Naive thymus-derived CD8-positive, alpha-beta T cell (primary cell): ENCODE measurements around the gene PPM1J. TPM values are rescaled to one million over a fixed set of nuclear protein-coding genes. Genes with fewer than 3 reads are reported as not detected.

Source experiments
- ATAC-seq, 2 donors: fragments of 150-1000 bp; cut with Tn5 transposase in 1 of 2; sonication (Bioruptor Pico), chemical (Tn5 transposase) in 1 of 2; 1 replicate in 1 of 2; 2 replicates in 1 of 2; pipeline ENCODE4 v1.10.0; 2021; ENCODE audit warnings: mild to moderate bottlenecking in 2 of 2, moderate library complexity in 2 of 2
- POLR2A ChIA-PET: fragments of 350-600 bp; sonication (Branson Sonifier 250); formaldehyde crosslinking; loops from one replicate; lab custom pipeline; 2021; ENCODE audit warnings: antibody characterized with exemption; lab: Charles Lee
- DNase-seq, 10 donors: peaks; one replicate each; pipeline versions ENCODE4 v3.0.0 to v3.0.0-alpha.2; 2020 to 2022
- H3K27ac Mint-ChIP-seq, 10 donors: one replicate each; pipeline ENCODE4 v1.8.0; 2020 to 2022; ENCODE audit warnings: mild to moderate bottlenecking in 10 of 10, mixed read lengths in 10 of 10, moderate library complexity in 4 of 10, inconsistent platforms in 1 of 10
- H3K27me3 Mint-ChIP-seq, 5 donors: one replicate each; pipeline ENCODE4 v1.8.0; 2021 to 2022; ENCODE audit warnings: mixed read lengths in 5 of 5
- H3K36me3 Mint-ChIP-seq, 3 donors: one replicate each; pipeline ENCODE4 v1.8.0; 2020 to 2022; ENCODE audit warnings: mixed read lengths in 3 of 3, mild to moderate bottlenecking in 2 of 3, inconsistent platforms in 1 of 3
- H3K4me1 Mint-ChIP-seq, 4 donors: one replicate each; pipeline ENCODE4 v1.8.0; 2021 to 2022; ENCODE audit warnings: mixed read lengths in 4 of 4
- H3K4me3 Mint-ChIP-seq, 10 donors: one replicate each; pipeline ENCODE4 v1.8.0; 2020 to 2022; ENCODE audit warnings: mild to moderate bottlenecking in 10 of 10, mixed read lengths in 10 of 10, moderate library complexity in 6 of 10, inconsistent platforms in 1 of 10
- H3K9me3 Mint-ChIP-seq, 9 donors: one replicate each; pipeline ENCODE4 v1.8.0; 2020 to 2022; ENCODE audit warnings: mixed read lengths in 9 of 9, mild to moderate bottlenecking in 3 of 9, inconsistent platforms in 1 of 9, moderate library complexity in 1 of 9
- polyA plus RNA-seq, 3 donors: library from polyadenylated mRNA; unstranded; fragments of 300-500 nt; fragmentation: Illumina TruSeq; gene quantifications; one replicate each; pipeline ENCODE4 v1.2.3, GENCODE V29; 2021
- total RNA-seq, 8 experiments: library from RNA in 2 of 8; stranded (reverse) in 2 of 8; gene quantifications; one replicate each; pipeline ENCODE4 v1.2.3 and lab custom pipeline; 2021 to 2026

Gene PPM1J
- total and polyA plus RNA-seq, 5 experiments from 2014 or later, result 0.44 TPM; not detected in 4

DNA sequence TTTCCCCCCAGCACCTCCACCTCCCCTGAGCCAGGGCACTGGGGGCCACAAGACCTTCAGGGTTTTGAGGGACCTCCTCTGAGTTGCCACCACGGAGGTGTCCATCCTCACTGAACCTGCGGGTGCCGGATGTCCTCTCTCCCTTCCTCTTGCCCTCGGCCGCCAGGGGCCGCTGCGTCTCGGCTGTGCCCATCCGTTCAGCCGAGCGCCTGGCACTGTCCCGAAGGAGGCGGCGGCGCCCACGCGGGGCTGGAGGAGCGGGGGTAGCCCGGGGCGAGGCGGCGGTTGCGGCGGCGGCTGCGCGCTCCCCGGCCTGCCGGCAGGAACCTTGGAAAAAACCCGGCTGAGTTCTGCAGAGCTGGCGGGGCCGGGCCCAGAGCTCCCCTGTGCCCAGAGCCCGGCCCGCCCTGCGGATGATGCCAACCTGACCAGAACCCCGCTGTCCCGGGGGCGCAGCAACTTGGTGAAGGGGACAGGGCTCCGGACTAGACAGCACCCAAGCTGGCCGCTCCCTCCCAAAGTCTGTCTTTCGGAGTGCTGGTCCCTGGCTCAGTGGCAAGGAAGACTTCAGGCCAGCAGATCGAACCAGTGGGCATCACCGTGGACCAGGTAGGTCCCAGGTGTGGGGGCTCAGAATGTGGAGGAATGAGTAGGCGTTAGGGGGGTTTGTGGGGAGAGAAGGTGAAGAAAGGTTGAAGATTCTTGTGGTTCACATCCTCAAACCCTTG, 3.7 kb upstream of the PPM1J start:
- DNase-seq (peak; percentile 45 to 82 (median 65)), ATAC-seq (peak; percentile 24 to 31)
- Mint-ChIP-seq H3K4me3 (peak overlapping the region in 1 of 10 donors; percentile 40), H3K9me3 (no peaks in the 10 kb centered on the region), H3K4me1 (peaks cover 16 to 39% (median 30%) of the 10 kb centered on the region in 4 donors), H3K27ac (peak overlapping the region in 1 of 10 donors; percentile 86), H3K36me3 (no peaks in the 10 kb centered on the region), H3K27me3 (peaks cover 7 to 30% (median 21%) of the 10 kb centered on the region in 5 donors)
- POLR2A ChIA-PET, result no interaction called here

DNA sequence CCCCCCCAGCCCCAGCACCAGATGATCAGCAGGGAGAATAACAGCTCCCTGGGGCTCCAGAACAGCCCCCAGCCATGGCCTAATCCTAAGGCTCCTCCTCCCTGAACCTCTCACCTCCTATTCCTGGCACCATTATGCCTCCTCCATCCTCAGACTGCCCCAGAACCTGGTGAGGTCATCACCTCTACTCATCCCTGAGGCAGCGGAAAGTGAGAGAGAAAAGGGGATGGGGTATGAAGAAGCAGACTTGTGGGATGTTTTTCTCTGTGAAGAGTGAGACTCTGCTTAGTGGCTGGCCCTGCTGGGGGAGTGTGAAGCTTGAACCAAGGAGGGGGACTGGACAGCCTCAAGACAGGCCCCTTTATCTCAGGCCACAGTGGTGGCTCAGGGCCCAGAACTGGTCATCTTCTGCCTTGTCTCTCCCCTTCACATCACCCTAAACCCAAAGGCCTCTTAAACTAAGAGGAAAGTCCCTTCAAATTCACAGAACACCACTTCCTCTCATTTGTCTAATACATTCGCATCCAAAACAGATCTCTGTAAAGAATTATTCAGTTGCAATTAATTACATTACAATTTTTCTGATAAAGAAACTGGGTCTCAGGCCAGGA, 2.2 kb upstream of the PPM1J start:
- Mint-ChIP-seq H3K36me3 (no peaks in the 10 kb centered on the region), H3K27ac (no peak overlapping the region), H3K27me3 (peaks cover 3 to 40% (median 14%) of the 10 kb centered on the region in 5 donors), H3K9me3 (no peaks in the 10 kb centered on the region), H3K4me3 (no peak overlapping the region), H3K4me1 (peaks cover 14 to 30% (median 24%) of the 10 kb centered on the region in 4 donors)
- DNase-seq (no peak), ATAC-seq (no peak)
- POLR2A ChIA-PET, result interaction anchor here (3.2 kb wide), 1 partner anchor 355 kb away, joined by 25 read pairs; the partner anchor contains the start of gene LRIG2

DNA sequence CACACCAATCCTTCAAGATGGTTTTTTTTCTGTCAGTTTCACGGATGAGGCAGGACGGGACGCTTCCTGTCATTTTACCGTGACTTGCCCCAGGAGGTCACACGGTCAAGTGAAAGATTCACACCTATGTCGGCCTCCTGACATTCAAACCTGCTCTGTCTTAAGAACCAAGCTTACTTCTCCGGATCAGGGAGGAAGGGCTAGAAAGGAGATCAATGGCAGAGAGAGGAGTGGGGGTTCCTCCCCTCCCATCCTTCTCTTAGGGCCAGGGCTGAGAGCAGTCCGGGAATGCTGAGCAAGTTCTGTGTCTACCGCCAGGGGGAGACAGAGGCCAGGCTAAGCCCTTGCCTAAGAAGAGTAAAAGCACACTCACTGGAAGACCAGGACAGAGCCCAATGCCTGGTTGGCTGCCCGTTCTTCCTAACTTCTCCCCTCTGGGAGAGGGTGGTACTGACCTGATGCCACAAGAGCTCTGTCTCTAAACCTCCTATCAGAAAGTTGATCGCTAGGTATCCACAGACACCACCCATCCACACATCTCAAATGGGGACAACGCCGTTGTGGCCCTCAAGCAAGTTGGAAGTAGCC, 1.1 kb upstream of the PPM1J start:
- POLR2A ChIA-PET, result interaction anchor here (0.8 to 3.2 kb wide), 7 partner anchors 12 to 1096 kb away, joined by 3 to 25 read pairs (median 6); partner anchors contain the start of genes CAPZA1, LRIG2, MOV10 and RSBN1
- Mint-ChIP-seq H3K4me3 (peak overlapping the region; percentile 84 to 95 (median 92)), H3K9me3 (no peaks in the 10 kb centered on the region), H3K36me3 (no peaks in the 10 kb centered on the region), H3K27me3 (peaks cover 2 to 45% (median 16%) of the 10 kb centered on the region in 5 donors), H3K4me1 (peaks cover 14 to 29% (median 23%) of the 10 kb centered on the region in 4 donors), H3K27ac (peak overlapping the region; percentile 23 to 94 (median 90))
- DNase-seq (peak; percentile 62 to 86 (median 76)), ATAC-seq (peak; percentile 38 to 45)

DNA sequence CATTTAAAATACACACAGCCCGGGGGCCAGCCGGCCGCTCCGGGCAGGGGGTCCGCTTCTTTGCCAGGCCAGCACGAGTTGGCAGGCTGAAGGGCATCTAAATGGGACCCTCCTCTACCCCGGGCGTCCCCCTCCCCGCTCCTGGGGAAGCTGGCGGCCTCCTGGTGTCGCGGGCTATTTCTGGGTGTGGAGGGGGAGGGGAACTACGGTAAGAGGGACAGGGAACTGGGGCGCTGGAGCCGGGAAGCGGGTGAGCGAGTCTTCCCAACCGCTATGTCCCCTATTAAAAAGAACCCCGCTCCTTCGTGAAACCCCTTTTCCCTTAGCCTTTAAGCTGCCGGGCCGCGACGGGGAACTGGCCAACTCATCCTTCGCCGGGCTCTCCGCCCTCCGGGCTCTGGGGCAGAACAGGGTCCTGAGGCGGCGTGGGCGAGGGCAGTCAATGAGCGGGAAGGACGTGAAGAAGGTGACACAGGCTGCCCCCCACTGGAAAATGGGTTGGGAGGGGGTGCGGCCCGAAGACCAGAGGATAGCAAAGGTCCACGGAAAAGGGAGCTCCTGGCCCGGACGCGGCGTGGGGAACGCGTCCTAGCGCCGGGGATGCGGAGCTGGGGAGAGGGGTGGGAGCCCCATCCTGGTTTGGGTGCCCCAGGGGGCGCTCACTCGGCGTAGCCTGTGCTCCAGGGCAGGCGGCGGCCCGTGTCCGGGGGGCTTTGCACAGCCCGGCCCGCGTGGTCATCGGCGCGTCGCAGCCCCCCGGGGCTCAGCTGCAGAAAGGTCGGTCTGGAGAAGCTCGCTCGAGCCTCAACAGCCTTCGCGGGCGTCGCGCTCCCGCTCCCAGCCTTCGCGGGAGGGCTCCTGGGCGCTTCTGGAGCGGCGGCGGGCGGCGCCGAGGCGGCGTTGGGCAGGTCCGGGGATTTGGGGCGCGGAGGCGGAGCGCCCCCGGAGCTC, 544 bp downstream of the PPM1J start:
- POLR2A ChIA-PET, result interaction anchor here (0.8 to 3.2 kb wide), 11 partner anchors 10 to 1498 kb away, joined by 3 to 25 read pairs (median 3); partner anchors contain the start of genes CAPZA1, LRIG2, MOV10 and SLC16A1
- Mint-ChIP-seq H3K4me1 (peaks cover 14 to 29% (median 23%) of the 10 kb centered on the region in 4 donors), H3K36me3 (no peaks in the 10 kb centered on the region), H3K27me3 (peaks cover 2 to 35% (median 5%) of the 10 kb centered on the region in 5 donors), H3K9me3 (no peaks in the 10 kb centered on the region), H3K27ac (peak overlapping the region in 5 of 10 donors; percentile 41 to 83 (median 55)), H3K4me3 (peak overlapping the region; percentile 72 to 94 (median 84))
- DNase-seq, result peak in 1 of 10 donors; percentile 62
- peak in 1 of 2 donors; percentile 7 for ATAC-seq

DNA sequence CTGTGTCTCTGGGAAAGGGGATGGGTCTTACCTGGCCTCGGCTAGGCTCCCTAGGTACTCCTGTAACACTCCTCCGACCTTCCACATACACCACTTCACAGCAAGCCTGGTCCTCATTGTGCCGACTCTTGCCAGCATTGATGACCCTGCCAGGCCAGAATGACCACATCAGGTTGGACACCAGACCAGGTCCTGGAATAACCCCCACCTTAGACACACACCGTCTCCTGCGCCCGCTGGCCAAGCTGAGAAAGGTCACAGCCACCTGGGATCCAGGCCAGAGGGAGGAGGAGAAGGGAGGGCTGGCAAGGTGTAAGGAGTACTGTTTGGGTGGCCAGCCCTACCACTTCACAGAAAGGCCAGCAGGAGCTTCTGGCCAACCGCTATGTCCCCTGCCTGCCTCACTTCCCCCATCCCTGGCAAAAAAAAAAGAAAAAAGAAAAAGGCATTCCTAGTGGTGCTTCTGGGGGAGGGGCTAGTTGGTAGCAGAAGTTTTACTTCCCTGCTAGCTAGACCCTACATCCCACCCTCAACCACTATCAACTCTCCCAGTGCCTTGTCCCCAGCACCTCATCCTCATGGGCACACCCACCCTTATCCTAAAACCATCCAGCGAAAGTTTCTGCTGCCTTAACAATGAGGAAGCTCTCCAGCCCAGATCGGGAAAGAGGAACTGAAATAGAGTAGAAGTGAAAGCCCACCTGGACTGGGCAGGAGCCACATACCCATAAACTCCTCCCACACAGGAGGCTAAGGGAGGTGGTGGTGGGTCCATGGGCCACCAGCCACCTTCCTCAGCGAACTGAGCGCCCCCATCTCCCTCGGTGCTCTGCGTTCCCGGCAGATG, 1.4 kb downstream of the PPM1J start:
- Mint-ChIP-seq H3K27ac (peak overlapping the region in 2 of 10 donors; percentile 7 to 69), H3K9me3 (no peaks in the 10 kb centered on the region), H3K36me3 (no peaks in the 10 kb centered on the region), H3K4me1 (peaks cover 14 to 28% (median 23%) of the 10 kb centered on the region in 4 donors), H3K4me3 (peak overlapping the region; percentile 60 to 94 (median 80)), H3K27me3 (peaks cover 2 to 26% (median 7%) of the 10 kb centered on the region in 5 donors)
- POLR2A ChIA-PET, result interaction anchor here (0.8 kb wide), 1 partner anchor 212 kb away, joined by 3 read pairs; no protein-coding TSS in a partner anchor
- DNase-seq, result peak in 1 of 10 donors; percentile 63
- no peak for ATAC-seq

DNA sequence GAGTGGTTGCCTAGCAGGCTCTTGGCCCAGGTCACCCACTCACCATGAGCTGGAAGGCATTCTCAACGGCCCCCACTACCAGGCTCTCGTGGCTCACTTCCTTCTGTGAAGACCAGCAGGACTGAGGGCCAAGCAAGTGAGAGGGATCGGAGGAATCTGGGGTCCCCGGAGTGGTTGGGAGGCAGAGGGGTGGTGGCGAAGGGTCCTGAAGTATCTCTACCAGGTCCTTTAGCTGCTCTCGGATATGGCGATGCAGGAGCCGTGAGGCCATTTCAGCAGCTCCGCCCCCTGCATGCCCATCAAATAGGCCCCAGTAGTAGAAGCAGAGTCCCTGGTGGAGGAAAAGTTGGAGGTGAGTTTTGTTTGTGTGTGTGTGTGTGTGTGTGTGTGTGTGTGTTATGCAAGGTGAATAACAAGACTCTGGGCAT, 2.4 kb downstream of the PPM1J start:
- peak overlapping the region in 2 of 10 donors; percentile 33 to 37 for H3K27ac Mint-ChIP-seq
- H3K9me3 Mint-ChIP-seq, result no peaks in the 10 kb centered on the region
- POLR2A ChIA-PET, result no interaction called here
- H3K4me1 Mint-ChIP-seq, result peaks cover 13 to 29% (median 23%) of the 10 kb centered on the region in 4 donors
- ATAC-seq (no peak), DNase-seq (peak in 1 of 10 donors; percentile 54)
- no peaks in the 10 kb centered on the region for H3K36me3 Mint-ChIP-seq
- peak overlapping the region in 2 of 10 donors; percentile 11 to 22 for H3K4me3 Mint-ChIP-seq
- peaks cover 0 to 20% (median 5%) of the 10 kb centered on the region in 5 donors for H3K27me3 Mint-ChIP-seq

GRCh38 chr1:112712191-112712590, 2.9 kb downstream of the PPM1J start:
- no peak for ATAC-seq
- POLR2A ChIA-PET, result no interaction called here
- peaks cover 15 to 34% (median 27%) of the 10 kb centered on the region in 4 donors for H3K4me1 Mint-ChIP-seq
- H3K4me3 Mint-ChIP-seq, result no peak overlapping the region
- peak in 1 of 10 donors; percentile 31 for DNase-seq
- H3K9me3 Mint-ChIP-seq, result no peaks in the 10 kb centered on the region
- H3K36me3 Mint-ChIP-seq, result no peaks in the 10 kb centered on the region
- peaks cover 0 to 20% (median 5%) of the 10 kb centered on the region in 5 donors for H3K27me3 Mint-ChIP-seq
- no peak overlapping the region for H3K27ac Mint-ChIP-seq

DNA sequence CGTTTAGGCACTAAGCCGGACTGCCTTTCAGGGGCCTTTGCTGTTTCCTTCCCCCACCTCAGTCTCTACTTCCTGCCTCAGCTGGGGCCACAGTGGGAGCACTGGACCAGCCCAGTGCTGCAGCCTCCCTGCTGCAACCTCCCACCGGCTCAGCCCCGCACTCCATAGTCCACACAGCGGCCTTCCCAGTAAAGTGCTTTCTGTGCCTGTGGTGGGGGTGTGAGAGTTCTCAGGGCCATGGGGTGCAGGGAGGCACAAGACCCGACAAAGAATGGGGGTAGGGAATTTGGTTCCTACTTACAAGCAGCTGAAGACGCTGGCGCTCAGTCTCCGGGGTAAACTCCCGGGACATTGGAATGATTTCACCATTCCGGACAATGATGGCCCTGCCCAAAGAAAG, 3.5 kb downstream of the PPM1J start:
- Mint-ChIP-seq H3K9me3 (no peaks in the 10 kb centered on the region), H3K4me1 (peaks cover 15 to 34% (median 27%) of the 10 kb centered on the region in 4 donors), H3K27ac (no peak overlapping the region), H3K4me3 (no peak overlapping the region), H3K36me3 (no peaks in the 10 kb centered on the region), H3K27me3 (peaks cover 0 to 20% (median 5%) of the 10 kb centered on the region in 5 donors)
- ATAC-seq, result no peak
- peak in 1 of 10 donors; percentile 38 for DNase-seq
- POLR2A ChIA-PET, result no interaction called here

GRCh38 chr1:112711041-112711440, 4.1 kb downstream of the PPM1J start:
- H3K27me3 Mint-ChIP-seq, result peaks cover 0 to 20% (median 5%) of the 10 kb centered on the region in 5 donors
- H3K9me3 Mint-ChIP-seq, result no peaks in the 10 kb centered on the region
- POLR2A ChIA-PET, result interaction anchor here (0.6 kb wide), 1 partner anchor 170 kb away, joined by 4 read pairs; no protein-coding TSS in a partner anchor
- DNase-seq (peak in 1 of 10 donors; percentile 18), ATAC-seq (no peak)
- no peak overlapping the region for H3K27ac Mint-ChIP-seq
- H3K4me1 Mint-ChIP-seq, result peaks cover 14 to 30% (median 25%) of the 10 kb centered on the region in 4 donors
- no peak overlapping the region for H3K4me3 Mint-ChIP-seq
- no peaks in the 10 kb centered on the region for H3K36me3 Mint-ChIP-seq

DNA sequence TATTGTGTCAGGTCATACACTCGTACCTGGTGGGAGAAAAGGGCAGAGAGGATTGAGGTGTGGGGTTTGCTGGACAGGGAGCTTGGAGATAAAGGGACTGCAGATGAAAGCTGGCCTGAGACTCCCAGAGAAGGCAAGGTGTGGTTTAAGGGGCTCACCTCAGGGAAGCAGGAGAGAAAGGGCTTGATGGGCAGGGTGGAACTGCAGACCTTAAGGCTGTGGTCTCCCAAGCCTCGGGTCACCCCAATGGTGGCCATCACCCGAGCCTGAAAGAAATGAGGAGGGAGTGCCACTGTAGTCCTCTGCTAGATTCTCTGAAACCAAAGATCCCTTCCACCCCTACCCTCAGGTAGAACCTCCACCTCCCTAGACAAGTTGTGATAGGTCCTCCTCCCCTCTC, 4.5 kb downstream of the PPM1J start:
- H3K4me1 Mint-ChIP-seq, result peaks cover 14 to 31% (median 25%) of the 10 kb centered on the region in 4 donors
- H3K36me3 Mint-ChIP-seq, result no peaks in the 10 kb centered on the region
- H3K4me3 Mint-ChIP-seq, result no peak overlapping the region
- H3K27me3 Mint-ChIP-seq, result peaks cover 0 to 20% (median 5%) of the 10 kb centered on the region in 5 donors
- H3K27ac Mint-ChIP-seq, result no peak overlapping the region
- POLR2A ChIA-PET, result interaction anchor here (0.6 kb wide), 2 partner anchors 170 to 248 kb away, joined by 4 read pairs; no protein-coding TSS in a partner anchor
- ATAC-seq (no peak), DNase-seq (peak in 1 of 10 donors; percentile 54)
- H3K9me3 Mint-ChIP-seq, result no peaks in the 10 kb centered on the region
